ENCODE data around the gene RC3H1.
"Not testable (repeated sequence)": the region's sequence is repeated elsewhere in the genome, so short reads cannot be mapped to it uniquely, and the experiment has no call there.

RC3H1 gene

GRCh38 chr1:174022080-174022975 lies at the start of gene RC3H1:
TSS of gene RC3H1 (minus strand) at chr1:174022357. CDS start at chr1:173992985, 29,372 bp downstream.
- DNase-seq (ENCODE audit: low read depth in 2 of 2): peak; percentile 75 to 83

- no peak for DNase-seq (ENCODE audit: low read depth in 2 of 2)
Measured at GRCh38 chr1:174070614-174071013, 48.5 kb upstream of the RC3H1 start.

GRCh38 chr1:174068000-174068399 lies 45.8 kb upstream of the RC3H1 start:
- no peak for DNase-seq (ENCODE audit: low read depth in 2 of 2)

- no peak for DNase-seq (ENCODE audit: low read depth in 2 of 2)
Measured at GRCh38 chr1:174060090-174060489, 37.9 kb upstream of the RC3H1 start.

- no peak for DNase-seq (ENCODE audit: low read depth in 2 of 2)
Measured at GRCh38 chr1:174058624-174059023, 36.5 kb upstream of the RC3H1 start.

GRCh38 chr1:174056609-174057008 lies 34.5 kb upstream of the RC3H1 start:
- not testable (repeated sequence) for DNase-seq (ENCODE audit: low read depth in 2 of 2)

- DNase-seq (ENCODE audit: low read depth in 2 of 2): not testable (repeated sequence)
Measured at GRCh38 chr1:174055797-174056196, 33.6 kb upstream of the RC3H1 start.

- DNase-seq (ENCODE audit: low read depth in 2 of 2): no peak
Measured at GRCh38 chr1:174053826-174054225, 31.7 kb upstream of the RC3H1 start.

GRCh38 chr1:174052621-174053020 lies 30.5 kb upstream of the RC3H1 start:
- DNase-seq (ENCODE audit: low read depth in 2 of 2): no peak

GRCh38 chr1:174051956-174052355 lies 29.8 kb upstream of the RC3H1 start:
- no peak for DNase-seq (ENCODE audit: low read depth in 2 of 2)

- DNase-seq (ENCODE audit: low read depth in 2 of 2): no peak
Measured at GRCh38 chr1:174049514-174049913, 27.4 kb upstream of the RC3H1 start.

GRCh38 chr1:174044418-174045222 lies 22.5 kb upstream of the RC3H1 start:
- no peak for DNase-seq (ENCODE audit: low read depth in 2 of 2)

- not testable (repeated sequence) for DNase-seq (ENCODE audit: low read depth in 2 of 2)
Measured at GRCh38 chr1:174042509-174042908, 20.4 kb upstream of the RC3H1 start.

- DNase-seq (ENCODE audit: low read depth in 2 of 2): no peak
Measured at GRCh38 chr1:174041369-174041768, 19.2 kb upstream of the RC3H1 start.

- DNase-seq (ENCODE audit: low read depth in 2 of 2): no peak
Measured at GRCh38 chr1:174040387-174040786, 18.2 kb upstream of the RC3H1 start.

GRCh38 chr1:174039027-174039426 lies 16.9 kb upstream of the RC3H1 start:
- DNase-seq (ENCODE audit: low read depth in 2 of 2): no peak

GRCh38 chr1:174036798-174037197 lies 14.6 kb upstream of the RC3H1 start:
- no peak for DNase-seq (ENCODE audit: low read depth in 2 of 2)

- no peak for DNase-seq (ENCODE audit: low read depth in 2 of 2)
Measured at GRCh38 chr1:174036204-174036603, 14.0 kb upstream of the RC3H1 start.

GRCh38 chr1:174032671-174033222 lies 10.6 kb upstream of the RC3H1 start:
- no peak for DNase-seq (ENCODE audit: low read depth in 2 of 2)

GRCh38 chr1:174031099-174031498 lies 8.9 kb upstream of the RC3H1 start:
- DNase-seq (ENCODE audit: low read depth in 2 of 2): no peak

GRCh38 chr1:174028495-174028894 lies 6.3 kb upstream of the RC3H1 start:
- no peak for DNase-seq (ENCODE audit: low read depth in 2 of 2)

- DNase-seq (ENCODE audit: low read depth in 2 of 2): no peak
Measured at GRCh38 chr1:174023440-174023839, 1.3 kb upstream of the RC3H1 start.

GRCh38 chr1:174022976-174023277 lies 770 bp upstream of the RC3H1 start:
- DNase-seq (ENCODE audit: low read depth in 2 of 2): no peak
